HG02884 (cell line): ENCODE results near the gene DUT.
A peak's percentile ranks its signal among the peaks of the same experiment; 100 is the strongest.
"Not testable (repeated sequence)": the region's sequence is repeated elsewhere in the genome, so short reads cannot be mapped to it uniquely, and the experiment has no call there.

ENCODE experiments used
- ATAC-seq: cut with Tn5 transposase; IDR thresholded peaks from one replicate; pipeline ENCODE4 v1.9.1; 2021; ENCODE audit warnings: mild to moderate bottlenecking, moderate library complexity; ENCODE audit not compliant: unreplicated experiment

DUT gene

GRCh38 chr15:48326180-48326579 is 5.0 kb upstream of the DUT start:
- not testable (repeated sequence) for ATAC-seq

- ATAC-seq = no peak
Measured at GRCh38 chr15:48330105-48330785, 984 bp upstream of the DUT start.

GRCh38 chr15:48331796-48332641 is 790 bp downstream of the DUT start:
- ATAC-seq = peak; percentile 45

- ATAC-seq = no peak
Measured at GRCh38 chr15:48332642-48333034, 1.4 kb downstream of the DUT start.

- ATAC-seq = no peak
Measured at GRCh38 chr15:48333540-48333939, 2.3 kb downstream of the DUT start.

- no peak for ATAC-seq
Measured at GRCh38 chr15:48334260-48334659, 3.0 kb downstream of the DUT start.

GRCh38 chr15:48336940-48337339 is 5.7 kb downstream of the DUT start:
- ATAC-seq = no peak

GRCh38 chr15:48337607-48338006 is 6.4 kb downstream of the DUT start:
- ATAC-seq = no peak

GRCh38 chr15:48340111-48340510 is 8.9 kb downstream of the DUT start:
- ATAC-seq = no peak

- ATAC-seq = no peak
Measured at GRCh38 chr15:48343865-48344264, 12.6 kb downstream of the DUT start.

- ATAC-seq = no peak
Measured at GRCh38 chr15:48345516-48345915, 14.3 kb downstream of the DUT start.

- ATAC-seq = peak; percentile 68
Measured at GRCh38 chr15:48352474-48353072, 21.3 kb downstream of the DUT start.

GRCh38 chr15:48354694-48355303 is 23.6 kb downstream of the DUT start:
- ATAC-seq = no peak

- ATAC-seq = no peak
Measured at GRCh38 chr15:48355377-48355776, 24.1 kb downstream of the DUT start.

- no peak for ATAC-seq
Measured at GRCh38 chr15:48358229-48359152, 27.3 kb downstream of the DUT start.

- no peak for ATAC-seq
Measured at GRCh38 chr15:48360841-48361240, 29.6 kb downstream of the DUT start.

GRCh38 chr15:48361685-48362084 is 30.5 kb downstream of the DUT start:
- no peak for ATAC-seq

- no peak for ATAC-seq
Measured at GRCh38 chr15:48363474-48363873, 32.2 kb downstream of the DUT start.

- ATAC-seq = no peak
Measured at GRCh38 chr15:48365575-48365974, 34.3 kb downstream of the DUT start.

GRCh38 chr15:48366584-48367312 is 35.5 kb downstream of the DUT start:
- no peak for ATAC-seq
